GM23248 (cell line): ENCODE results near the gene CEBPA. TPM values are rescaled to one million over a fixed set of nuclear protein-coding genes. Genes with fewer than 3 reads are reported as not detected.

Source experiments
- DNase-seq: peaks from one replicate; pipeline ENCODE4 v3.0.0-alpha.2; 2015
- H2AFZ ChIP-seq: fragments of 200-600 bp; sonication (generic); 2 replicates; pipeline ENCODE4 v1.6.1; 2016; ENCODE audit warnings: antibody characterized with exemption
- H3F3A ChIP-seq: fragments of 200-600 bp; sonication (generic); 2 replicates; pipeline ENCODE4 v1.6.1; 2016; ENCODE audit warnings: mild to moderate bottlenecking, antibody characterized with exemption, mixed run types; ENCODE audit not compliant: insufficient read depth
- H3K27ac ChIP-seq: fragments of 200-600 bp; sonication (generic); 2 replicates; pipeline ENCODE4 v1.5.1; 2016; ENCODE audit warnings: mild to moderate bottlenecking
- H3K27me3 ChIP-seq: fragments of 200-600 bp; sonication (generic); replicated peaks from 2 replicates; pipeline ENCODE4 v1.6.1; 2016; ENCODE audit warnings: mild to moderate bottlenecking; ENCODE audit not compliant: insufficient read depth
- H3K36me3 ChIP-seq: fragments of 200-600 bp; sonication (generic); 2 replicates; pipeline ENCODE4 v1.6.1; 2016; ENCODE audit warnings: low read depth, mild to moderate bottlenecking
- H3K4me1 ChIP-seq: fragments of 200-600 bp; sonication (generic); 2 replicates; pipeline ENCODE4 v1.6.1; 2016; ENCODE audit warnings: mild to moderate bottlenecking; ENCODE audit not compliant: insufficient read depth
- H3K4me2 ChIP-seq: fragments of 200-600 bp; sonication (generic); one replicate; pipeline ENCODE4 v1.6.1; 2016; ENCODE audit warnings: mild to moderate bottlenecking; ENCODE audit not compliant: unreplicated experiment
- H3K4me3 ChIP-seq: fragments of 200-600 bp; sonication (generic); 2 replicates; pipeline ENCODE4 v1.5.1; 2016; ENCODE audit warnings: mild to moderate bottlenecking
- H3K79me2 ChIP-seq: fragments of 200-600 bp; sonication (generic); 2 replicates; pipeline ENCODE4 v1.6.1; 2016; ENCODE audit warnings: mild to moderate bottlenecking; ENCODE audit not compliant: insufficient read depth
- H3K9ac ChIP-seq: fragments of 200-600 bp; sonication (generic); 2 replicates; pipeline ENCODE4 v1.6.1; 2016; ENCODE audit warnings: mild to moderate bottlenecking
- H3K9me2 ChIP-seq: fragments of 200-600 bp; sonication (generic); 2 replicates; pipeline ENCODE4 v1.6.1; 2016; ENCODE audit warnings: mixed run types, mild to moderate bottlenecking, moderate library complexity; ENCODE audit not compliant: insufficient read depth
- H3K9me3 ChIP-seq: fragments of 200-600 bp; sonication (generic); one replicate; pipeline ENCODE4 v1.6.1; 2017; ENCODE audit warnings: low read depth
- H4K20me1 ChIP-seq: fragments of 200-600 bp; sonication (generic); 2 replicates; pipeline ENCODE4 v1.6.0; 2016; ENCODE audit not compliant: insufficient read depth
- EZH2 ChIP-seq: fragments of 200-600 bp; sonication (generic); IDR thresholded peaks from 2 replicates; pipeline ENCODE4 v1.6.1; 2018; ENCODE audit warnings: antibody characterized with exemption, mild to moderate bottlenecking; ENCODE audit not compliant: insufficient read depth, poor library complexity, severe bottlenecking
- EZH2phosphoT487 ChIP-seq: fragments of 200-600 bp; sonication (generic); IDR thresholded peaks from 2 replicates; pipeline ENCODE4 v1.6.1; 2018; ENCODE audit warnings: antibody characterized with exemption, moderate library complexity, mild to moderate bottlenecking, low read depth; ENCODE audit not compliant: insufficient read depth
- WGBS, 2 experiments: methylation state at CpG; one replicate each; pipeline ENCODE4 v1.1.6; 2015 to 2017; ENCODE audit warnings: low lambda C conversion rate in 2 of 2, low coverage in 1 of 2; ENCODE audit errors: missing lambda C conversion rate in 2 of 2; 5-methylcytosine and 5-hydroxymethylcytosine counted together
- in situ Hi-C: fragments of 300-500 bp; cut with MboI; formaldehyde crosslinking; loops from 2 replicates; pipeline ENCODE4 v1.15.0; 2020
- polyA plus RNA-seq: library from polyadenylated mRNA; unstranded; fragments of >200 nt; fragmentation: Nextera tagmentation; extraction: Ambion mirVana; gene quantifications from 2 replicates; pipeline ENCODE4 v1.2.1, GENCODE V29; 2016
- total RNA-seq: library from RNA; depleted of rRNA; stranded (reverse); fragments of >200 nt; shearing (Covaris generic); gene quantifications from 2 replicates; pipeline ENCODE4 v1.2.3, GENCODE V29; 2014

Gene CEBPA
- total and polyA plus RNA-seq, 2 experiments from 2014 or later: 0.22 TPM; not detected in 1

- Histone ChIP-seq H4K20me1 (no peaks in the 10 kb centered on the region), H3K4me1 (no peaks in the 10 kb centered on the region), H3K9me3 (no peaks in the 10 kb centered on the region), H3F3A (no peaks in the 10 kb centered on the region), H3K9me2 (no peaks in the 10 kb centered on the region), H3K27me3 (peaks cover 27% of the 10 kb centered on the region), H3K4me2 (no peak overlapping the region), H3K79me2 (no peaks in the 10 kb centered on the region), H3K36me3 (no peaks in the 10 kb centered on the region), H3K9ac (no peak overlapping the region), H3K4me3 (no peak overlapping the region), H3K27ac (no peak overlapping the region), H2AFZ (no peak overlapping the region)
- TF ChIP-seq EZH2 (no peak), EZH2phosphoT487 (no peak)
- in situ Hi-C loops: no loop called here
- WGBS, 2 experiments: 66 to 69% methylated on average over 9 of the region's 9 CpGs
- no peak for DNase-seq
These were observed 16.9 kb downstream of the CEBPA start for GRCh38 chr19:33285441-33285927.

GRCh38 chr19:33284756-33285155 is 17.6 kb downstream of the CEBPA start:
- in situ Hi-C loops: no loop called here
- WGBS, 2 experiments: 72 to 74% methylated on average over 7 of the region's 7 CpGs
- Histone ChIP-seq H3K9me2 (no peaks in the 10 kb centered on the region), H3K4me3 (no peak overlapping the region), H3K36me3 (no peaks in the 10 kb centered on the region), H3K79me2 (no peaks in the 10 kb centered on the region), H3F3A (no peaks in the 10 kb centered on the region), H3K27ac (no peak overlapping the region), H3K27me3 (peaks cover 27% of the 10 kb centered on the region), H3K9me3 (no peaks in the 10 kb centered on the region), H3K4me1 (no peaks in the 10 kb centered on the region), H3K9ac (no peak overlapping the region), H4K20me1 (no peaks in the 10 kb centered on the region), H3K4me2 (no peak overlapping the region), H2AFZ (no peak overlapping the region)
- no peak for DNase-seq
- TF ChIP-seq EZH2phosphoT487: no peak
- TF ChIP-seq EZH2: no peak

GRCh38 chr19:33284146-33284643 is 18.1 kb downstream of the CEBPA start:
- Histone ChIP-seq H3K79me2 (no peaks in the 10 kb centered on the region), H3K9me3 (no peaks in the 10 kb centered on the region), H4K20me1 (no peaks in the 10 kb centered on the region), H3K4me3 (no peak overlapping the region), H3K4me1 (no peaks in the 10 kb centered on the region), H3F3A (no peaks in the 10 kb centered on the region), H3K9ac (no peak overlapping the region), H3K4me2 (no peak overlapping the region), H2AFZ (no peak overlapping the region), H3K27ac (no peak overlapping the region), H3K27me3 (peaks cover 24% of the 10 kb centered on the region), H3K9me2 (no peaks in the 10 kb centered on the region), H3K36me3 (no peaks in the 10 kb centered on the region)
- WGBS, 2 experiments: 81 to 82% methylated on average over 12 of the region's 12 CpGs
- no peak for DNase-seq
- TF ChIP-seq EZH2phosphoT487 (no peak), EZH2 (no peak)
- in situ Hi-C loops: no loop called here

- TF ChIP-seq EZH2 (no peak), EZH2phosphoT487 (no peak)
- H3K4me2 ChIP-seq: no peak overlapping the region
- DNase-seq: no peak
- no peak overlapping the region for H3K27ac ChIP-seq
- H3K9me2 ChIP-seq: no peaks in the 10 kb centered on the region
- no peak overlapping the region for H2AFZ ChIP-seq
- H3K79me2 ChIP-seq: no peaks in the 10 kb centered on the region
- H3K36me3 ChIP-seq: no peaks in the 10 kb centered on the region
- no peaks in the 10 kb centered on the region for H3F3A ChIP-seq
- H3K27me3 ChIP-seq: peaks cover 18% of the 10 kb centered on the region
- no peak overlapping the region for H3K9ac ChIP-seq
- H3K4me3 ChIP-seq: no peak overlapping the region
- no peaks in the 10 kb centered on the region for H3K9me3 ChIP-seq
- 69 to 72% methylated on average over 6 of the region's 6 CpGs for WGBS, 2 experiments
- no peaks in the 10 kb centered on the region for H3K4me1 ChIP-seq
- no peaks in the 10 kb centered on the region for H4K20me1 ChIP-seq
- in situ Hi-C loops: no loop called here
These were observed 18.7 kb downstream of the CEBPA start for GRCh38 chr19:33283589-33283988.

GRCh38 chr19:33282036-33282671 is 20.2 kb downstream of the CEBPA start:
- Histone ChIP-seq H3K9ac (no peak overlapping the region), H3K9me2 (no peaks in the 10 kb centered on the region), H3K4me3 (no peak overlapping the region), H3K9me3 (no peaks in the 10 kb centered on the region), H3F3A (no peaks in the 10 kb centered on the region), H4K20me1 (no peaks in the 10 kb centered on the region), H3K36me3 (no peaks in the 10 kb centered on the region), H2AFZ (no peak overlapping the region), H3K27me3 (0 out of 2 replicates have a peak, but pooled peaks cover 5% of the 10 kb centered on the region), H3K4me1 (no peaks in the 10 kb centered on the region), H3K79me2 (no peaks in the 10 kb centered on the region), H3K27ac (no peak overlapping the region), H3K4me2 (no peak overlapping the region)
- in situ Hi-C loops: no loop called here
- peak; percentile 19 for DNase-seq
- WGBS, 2 experiments: 29% methylated on average over 13 to 14 of the region's 14 CpGs
- no peak for TF ChIP-seq EZH2phosphoT487
- TF ChIP-seq EZH2: no peak
